ENCODE results near the gene TULP4. TPM values are rescaled to one million over a fixed set of nuclear protein-coding genes. Genes with fewer than 3 reads are reported as not detected.
"Not testable (repeated sequence)": the region's sequence is repeated elsewhere in the genome, so short reads cannot be mapped to it uniquely, and the experiment has no call there.

TULP4 gene
- total RNA-seq, 1 experiment from 2014 or later = 126 TPM

- Mint-ChIP-seq H3K27ac (ENCODE audit: unreplicated experiment) (no peak overlapping the region), H3K27me3 (ENCODE audit: insufficient read depth, unreplicated experiment) (no peaks in the 10 kb centered on the region), H3K36me3 (ENCODE audit: insufficient read depth, unreplicated experiment) (peaks cover 41% of the 10 kb centered on the region), H3K4me1 (ENCODE audit: low read depth, unreplicated experiment) (peaks cover 6% of the 10 kb centered on the region), H3K9me3 (ENCODE audit: unreplicated experiment) (peaks cover 2% of the 10 kb centered on the region), H3K4me3 (ENCODE audit: unreplicated experiment) (peak overlapping the region; percentile 73)
- H3K4me1 ChIP-seq = no peaks in the 10 kb centered on the region
- peak; percentile 70 to 73 for DNase-seq
- H3K9me3 ChIP-seq = no peaks in the 10 kb centered on the region
- peak overlapping the region; percentile 11 for H3K4me3 ChIP-seq (ENCODE audit: low read depth, low read length)
- H3K27me3 ChIP-seq (replicated peaks; ENCODE audit: control insufficient read depth, insufficient read depth, low read length) = no peaks in the 10 kb centered on the region
- intact Hi-C loops (cut with micrococcal nuclease; ENCODE audit: unreplicated experiment) = loop anchor here (1.0 to 5.0 kb wide), 3 partner anchors 66 to 304 kb away; no protein-coding TSS in a partner anchor
- no TSS peak for BruUV-seq (replicated peaks)
- H3K36me3 ChIP-seq (ENCODE audit: control insufficient read depth, insufficient read depth, low read length) = no peaks in the 10 kb centered on the region
- ChIA-PET POLR2A (no interaction called here), CTCF (interaction anchor here (0.6 to 1.6 kb wide), 7 partner anchors 22 to 304 kb away, joined by 3 to 13 read pairs (median 4); no protein-coding TSS in a partner anchor)
- TF ChIP-seq CTCF (IDR thresholded peaks at IDR 0.05; ENCODE audit: insufficient read depth in 1 of 2, low read depth in 1 of 2, low read length in 1 of 2, severe bottlenecking in 1 of 2, unreplicated experiment in 1 of 2) = peak in 1 of 2 experiments; percentile 68
Observed at GRCh38 chr6:158518191-158519127, 206.2 kb downstream of the TULP4 start.

GRCh38 chr6:158519300-158519699 lies 207.0 kb downstream of the TULP4 start:
- Histone ChIP-seq H3K36me3 (ENCODE audit: control insufficient read depth, insufficient read depth, low read length) (no peaks in the 10 kb centered on the region), H3K27me3 (replicated peaks; ENCODE audit: control insufficient read depth, insufficient read depth, low read length) (no peaks in the 10 kb centered on the region), H3K4me3 (ENCODE audit: low read depth, low read length) (no peak overlapping the region), H3K4me1 (no peaks in the 10 kb centered on the region), H3K9me3 (no peaks in the 10 kb centered on the region)
- Mint-ChIP-seq H3K27me3 (ENCODE audit: insufficient read depth, unreplicated experiment) (peaks cover 6% of the 10 kb centered on the region), H3K4me1 (ENCODE audit: low read depth, unreplicated experiment) (peaks cover 6% of the 10 kb centered on the region), H3K9me3 (ENCODE audit: unreplicated experiment) (peaks cover 10% of the 10 kb centered on the region), H3K27ac (ENCODE audit: unreplicated experiment) (no peak overlapping the region), H3K4me3 (ENCODE audit: unreplicated experiment) (no peak overlapping the region), H3K36me3 (ENCODE audit: insufficient read depth, unreplicated experiment) (peaks cover 38% of the 10 kb centered on the region)
- BruUV-seq (replicated peaks) = no TSS peak
- intact Hi-C loops (cut with micrococcal nuclease; ENCODE audit: unreplicated experiment) = loop anchor here (5.0 kb wide), 1 partner anchor 67 kb away; no protein-coding TSS in a partner anchor
- TF ChIP-seq CTCF (IDR thresholded peaks at IDR 0.05; ENCODE audit: insufficient read depth in 1 of 2, low read depth in 1 of 2, low read length in 1 of 2, severe bottlenecking in 1 of 2, unreplicated experiment in 1 of 2) = no peak
- ChIA-PET POLR2A (no interaction called here), CTCF (interaction anchor here (0.6 to 1.6 kb wide), 7 partner anchors 17 to 305 kb away, joined by 3 to 13 read pairs (median 4); no protein-coding TSS in a partner anchor)
- no peak for DNase-seq

- H3K4me1 Mint-ChIP-seq (ENCODE audit: low read depth, unreplicated experiment) = peaks cover 6% of the 10 kb centered on the region
- no peak overlapping the region for H3K4me3 Mint-ChIP-seq (ENCODE audit: unreplicated experiment)
- POLR2A ChIA-PET = no interaction called here
- H3K9me3 Mint-ChIP-seq (ENCODE audit: unreplicated experiment) = peaks cover 10% of the 10 kb centered on the region
- CTCF ChIA-PET = interaction anchor here (0.7 to 1.6 kb wide), 3 partner anchors 17 to 305 kb away, joined by 3 to 13 read pairs (median 4); no protein-coding TSS in a partner anchor
- Histone ChIP-seq H3K27me3 (replicated peaks; ENCODE audit: control insufficient read depth, insufficient read depth, low read length) (no peaks in the 10 kb centered on the region), H3K4me3 (ENCODE audit: low read depth, low read length) (no peak overlapping the region), H3K36me3 (ENCODE audit: control insufficient read depth, insufficient read depth, low read length) (no peaks in the 10 kb centered on the region), H3K4me1 (no peaks in the 10 kb centered on the region), H3K9me3 (no peaks in the 10 kb centered on the region)
- peaks cover 7% of the 10 kb centered on the region for H3K27me3 Mint-ChIP-seq (ENCODE audit: insufficient read depth, unreplicated experiment)
- intact Hi-C loops (cut with micrococcal nuclease; ENCODE audit: unreplicated experiment) = loop anchor here (5.0 kb wide), 1 partner anchor 67 kb away; no protein-coding TSS in a partner anchor
- peaks cover 38% of the 10 kb centered on the region for H3K36me3 Mint-ChIP-seq (ENCODE audit: insufficient read depth, unreplicated experiment)
- BruUV-seq (replicated peaks) = no TSS peak
- DNase-seq = no peak
- TF ChIP-seq CTCF (IDR thresholded peaks at IDR 0.05; ENCODE audit: insufficient read depth in 1 of 2, low read depth in 1 of 2, low read length in 1 of 2, severe bottlenecking in 1 of 2, unreplicated experiment in 1 of 2) = no peak
- no peak overlapping the region for H3K27ac Mint-ChIP-seq (ENCODE audit: unreplicated experiment)
Observed at GRCh38 chr6:158519761-158520160, 207.5 kb downstream of the TULP4 start.

- CTCF ChIA-PET; BruUV-seq (replicated peaks); H3K4me1 Mint-ChIP-seq (ENCODE audit: low read depth, unreplicated experiment); H3K9me3 Mint-ChIP-seq (ENCODE audit: unreplicated experiment); H3K4me3 Mint-ChIP-seq (ENCODE audit: unreplicated experiment); DNase-seq; H3K9me3 ChIP-seq; H3K27me3 ChIP-seq (replicated peaks; ENCODE audit: control insufficient read depth, insufficient read depth, low read length); H3K27ac Mint-ChIP-seq (ENCODE audit: unreplicated experiment); H3K36me3 ChIP-seq (ENCODE audit: control insufficient read depth, insufficient read depth, low read length); intact Hi-C loops (cut with micrococcal nuclease; ENCODE audit: unreplicated experiment); H3K4me1 ChIP-seq; H3K4me3 ChIP-seq (ENCODE audit: low read depth, low read length); POLR2A ChIA-PET: not testable (repeated sequence)
- H3K27me3 Mint-ChIP-seq (ENCODE audit: insufficient read depth, unreplicated experiment) = peaks cover 11% of the 10 kb centered on the region
- H3K36me3 Mint-ChIP-seq (ENCODE audit: insufficient read depth, unreplicated experiment) = peaks cover 32% of the 10 kb centered on the region
Observed at GRCh38 chr6:158520975-158521374, 208.7 kb downstream of the TULP4 start.
